H1 (cell line): ENCODE data around the gene ARHGAP22. TPM values are rescaled to one million over a fixed set of nuclear protein-coding genes. Genes with fewer than 3 reads are reported as not detected.

ENCODE experiments used
- CTCF ChIA-PET: fragments of 300-600 bp; sonication (Branson Sonifier 250); formaldehyde crosslinking; loops from one replicate; lab custom pipeline; 2021; ENCODE audit not compliant: partially characterized antibody; lab: Charles Lee
- POLR2A ChIA-PET: fragments of 300-600 bp; sonication (Branson Sonifier 250); formaldehyde crosslinking; loops from one replicate; lab custom pipeline; 2021; ENCODE audit warnings: inconsistent platforms; ENCODE audit not compliant: partially characterized antibody; lab: Charles Lee
- DNase-seq, 2 experiments: peaks; one replicate each; pipeline versions ENCODE4 v3.0.0 to v3.0.0-alpha.2; 2010 to 2022; ENCODE audit warnings: low spot score in 2 of 2, low read depth in 1 of 2, mixed read lengths in 1 of 2
- FAIRE-seq: peaks from 2 replicates; lab custom pipeline; 2011; peaks lifted over from hg19 to GRCh38; lab: Jason Lieb, UNC
- H2AFZ ChIP-seq: 2 replicates; pipeline ENCODE4 v1.8.1; 2012; ENCODE audit warnings: low read length, inconsistent platforms
- H2AK5ac ChIP-seq: 2 replicates; pipeline ENCODE4 v1.6.1; 2013; ENCODE audit warnings: low read depth, low read length
- H2BK120ac ChIP-seq: replicated peaks from 2 replicates; pipeline ENCODE3; 2013; ENCODE audit warnings: low read depth, low read length, inconsistent platforms
- H2BK12ac ChIP-seq: 2 replicates; pipeline ENCODE4 v1.6.1; 2013; ENCODE audit warnings: low read depth, low read length
- H2BK15ac ChIP-seq: 2 replicates; pipeline ENCODE4 v1.6.1; 2013; ENCODE audit warnings: low read length
- H2BK20ac ChIP-seq: 2 replicates; pipeline ENCODE4 v1.6.1; 2013; ENCODE audit warnings: low read length
- H2BK5ac ChIP-seq: 2 replicates; pipeline ENCODE4 v1.6.1; 2013; ENCODE audit warnings: low read depth, low read length
- H3K14ac ChIP-seq: 2 replicates; pipeline ENCODE4 v1.6.1; 2013; ENCODE audit warnings: inconsistent platforms; ENCODE audit not compliant: insufficient read length
- H3K18ac ChIP-seq: 2 replicates; pipeline ENCODE4 v1.6.1; 2013; ENCODE audit warnings: low read length; ENCODE audit errors: extremely low read depth
- H3K23ac ChIP-seq: 2 replicates; pipeline ENCODE4 v1.6.1; 2013; ENCODE audit warnings: inconsistent platforms; ENCODE audit not compliant: insufficient read length
- H3K23me2 ChIP-seq: 2 replicates; pipeline ENCODE4 v1.6.1; 2013; ENCODE audit warnings: low read depth, low read length
- H3K27ac ChIP-seq: 2 replicates; pipeline ENCODE4 v1.6.1; 2011; ENCODE audit warnings: low read depth, low read length, inconsistent platforms
- H3K27me3 ChIP-seq, 4 experiments: replicated peaks in 1 of 4; 1 replicate in 1 of 4; 2 replicates in 3 of 4; pipeline versions ENCODE4 v1.6.1 to v1.8.1; 2011 to 2013; ENCODE audit warnings: low read length in 3 of 4, mild to moderate bottlenecking in 3 of 4, inconsistent platforms in 2 of 4, mixed read lengths in 2 of 4, moderate library complexity in 1 of 4; ENCODE audit not compliant: control insufficient read depth in 3 of 4, insufficient read depth in 3 of 4; ENCODE audit errors: extremely low read depth in 1 of 4
- H3K36me3 ChIP-seq, 4 experiments: 2 replicates each; pipeline versions ENCODE4 v1.6.1 to v1.8.1; 2011 to 2013; ENCODE audit warnings: mild to moderate bottlenecking in 4 of 4, low read length in 3 of 4, moderate library complexity in 2 of 4, control low read depth in 1 of 4, inconsistent platforms in 1 of 4; ENCODE audit not compliant: insufficient read depth in 4 of 4, control insufficient read depth in 2 of 4
- H3K4ac ChIP-seq: replicated peaks from 2 replicates; pipeline ENCODE3; 2013; ENCODE audit warnings: low read length, low read depth, mixed read lengths, inconsistent platforms; ENCODE audit not compliant: insufficient read length
- H3K4me1 ChIP-seq, 4 experiments: replicated peaks in 1 of 4; 1 replicate in 1 of 4; 2 replicates in 3 of 4; pipeline versions ENCODE4 v1.6.1 to v1.8.1; 2011 to 2013; ENCODE audit warnings: low read length in 3 of 4, inconsistent platforms in 2 of 4, mixed read lengths in 1 of 4; ENCODE audit not compliant: insufficient read depth in 4 of 4, control insufficient read depth in 3 of 4
- H3K4me2 ChIP-seq, 2 experiments: 2 replicates each; pipeline versions ENCODE4 v1.6.1 to v1.8.1; 2011 to 2013; ENCODE audit warnings: low read depth in 2 of 2, low read length in 2 of 2, control low read depth in 1 of 2, inconsistent platforms in 1 of 2, mild to moderate bottlenecking in 1 of 2; ENCODE audit not compliant: insufficient read depth in 1 of 2
- H3K4me3 ChIP-seq, 4 experiments: fragments of 200-600, 300-600 bp in 1 of 4; sonication (generic), shearing (Covaris generic), sonication (Bioruptor Twin) in 1 of 4; 2 replicates each; pipeline versions ENCODE4 v1.5.1 to v1.8.1; 2011 to 2016; ENCODE audit warnings: low read length in 4 of 4, low read depth in 3 of 4, control low read depth in 2 of 4, inconsistent platforms in 2 of 4, mild to moderate bottlenecking in 2 of 4, mixed read lengths in 1 of 4, moderate library complexity in 1 of 4; ENCODE audit not compliant: insufficient read depth in 2 of 4; ENCODE audit errors: extremely low read depth in 1 of 4
- H3K56ac ChIP-seq: replicated peaks from 2 replicates; pipeline ENCODE3; 2013; ENCODE audit warnings: low read depth, mild to moderate bottlenecking, mixed read lengths, low read length, inconsistent platforms; ENCODE audit not compliant: insufficient read length
- H3K79me1 ChIP-seq: 2 replicates; pipeline ENCODE4 v1.6.1; 2013; ENCODE audit warnings: low read depth, low read length, control low read depth
- H3K79me2 ChIP-seq, 2 experiments: 2 replicates each; pipeline versions ENCODE4 v1.6.1 to v1.8.1; 2012 to 2013; ENCODE audit warnings: low read length in 2 of 2, mild to moderate bottlenecking in 2 of 2, inconsistent platforms in 1 of 2; ENCODE audit not compliant: insufficient read depth in 2 of 2, control insufficient read depth in 1 of 2
- H3K9ac ChIP-seq, 4 experiments: replicated peaks in 1 of 4; 1 replicate in 1 of 4; 2 replicates in 3 of 4; pipeline versions ENCODE4 v1.6.1 to v1.8.1; 2011 to 2013; ENCODE audit warnings: low read depth in 3 of 4, low read length in 3 of 4, control low read depth in 2 of 4, mild to moderate bottlenecking in 2 of 4, moderate library complexity in 2 of 4, inconsistent platforms in 1 of 4; ENCODE audit errors: extremely low read depth in 1 of 4
- H3K9me3 ChIP-seq, 2 experiments: 2 replicates each; pipeline versions ENCODE4 v1.6.1 to v1.8.1; 2012 to 2013; ENCODE audit warnings: mild to moderate bottlenecking in 2 of 2, moderate library complexity in 2 of 2, control low read depth in 1 of 2, inconsistent platforms in 1 of 2, low read depth in 1 of 2, low read length in 1 of 2, mixed read lengths in 1 of 2; ENCODE audit not compliant: insufficient read depth in 2 of 2
- H4K20me1 ChIP-seq, 2 experiments: replicated peaks in 1 of 2; 2 replicates each; pipeline versions ENCODE3 to v1.8.1; 2011 to 2013; ENCODE audit warnings: inconsistent platforms in 2 of 2, low read length in 2 of 2, mild to moderate bottlenecking in 1 of 2; ENCODE audit not compliant: insufficient read depth in 2 of 2, control insufficient read depth in 1 of 2
- H4K5ac ChIP-seq: 2 replicates; pipeline ENCODE4 v1.6.1; 2013; ENCODE audit warnings: low read length, low read depth, mixed read lengths, inconsistent platforms; ENCODE audit not compliant: insufficient read length
- H4K8ac ChIP-seq: 2 replicates; pipeline ENCODE4 v1.8.0; 2013; ENCODE audit warnings: mild to moderate bottlenecking, moderate library complexity, low read length, inconsistent platforms; ENCODE audit not compliant: insufficient read depth; ENCODE audit errors: extremely low read depth
- H4K91ac ChIP-seq: replicated peaks from 2 replicates; pipeline ENCODE3; 2013; ENCODE audit warnings: low read length, mixed read lengths, inconsistent platforms; ENCODE audit not compliant: insufficient read length
- ATF2 ChIP-seq: IDR thresholded peaks from 2 replicates; pipeline ENCODE4 v1.6.1; 2012; ENCODE audit warnings: low read length, inconsistent platforms
- ATF3 ChIP-seq: IDR thresholded peaks from 2 replicates; pipeline ENCODE4 v1.6.1; 2011; ENCODE audit warnings: low read depth, mild to moderate bottlenecking, low read length; ENCODE audit not compliant: insufficient read depth
- BACH1 ChIP-seq: IDR thresholded peaks from 2 replicates; pipeline ENCODE4 v1.6.1; 2012; ENCODE audit warnings: low read length, improper control_type of control experiment
- EGR1 ChIP-seq: IDR thresholded peaks from 2 replicates; pipeline ENCODE4 v1.6.1; 2011; ENCODE audit warnings: low read depth, low read length, borderline replicate concordance
- EP300 ChIP-seq, 2 experiments: IDR thresholded peaks; 1 replicate in 1 of 2; 2 replicates in 1 of 2; pipeline ENCODE4 v1.6.1; 2011 to 2012; ENCODE audit warnings: low read depth in 2 of 2, low read length in 2 of 2, mild to moderate bottlenecking in 2 of 2, borderline replicate concordance in 1 of 2, inconsistent platforms in 1 of 2, moderate library complexity in 1 of 2
- HDAC2 ChIP-seq, 2 experiments: fragments of 300-600 bp in 1 of 2; sonication (generic) in 1 of 2; IDR thresholded peaks; 2 replicates each; pipeline ENCODE4 v1.6.1; 2011 to 2012; ENCODE audit warnings: low read depth in 2 of 2, low read length in 2 of 2, mild to moderate bottlenecking in 2 of 2, moderate library complexity in 2 of 2, borderline replicate concordance in 1 of 2, inconsistent platforms in 1 of 2
- MAX ChIP-seq: IDR thresholded peaks from 2 replicates; pipeline ENCODE4 v1.6.1; 2012; ENCODE audit warnings: inconsistent platforms
- POLR2A ChIP-seq, 2 experiments: IDR thresholded peaks; 1 replicate in 1 of 2; 2 replicates in 1 of 2; pipeline ENCODE4 v1.6.1; 2011; ENCODE audit warnings: low read depth in 2 of 2, low read length in 2 of 2, mild to moderate bottlenecking in 2 of 2; ENCODE audit errors: control extremely low read depth in 1 of 2
- POU5F1 ChIP-seq: IDR thresholded peaks from 2 replicates; pipeline ENCODE4 v1.6.1; 2011; ENCODE audit warnings: low read depth, mild to moderate bottlenecking, low read length, moderate library complexity
- SIX5 ChIP-seq: IDR thresholded peaks from 2 replicates; pipeline ENCODE4 v1.6.1; 2011; ENCODE audit warnings: mild to moderate bottlenecking, low read depth, low read length
- WGBS, 2 experiments: shearing (Covaris generic) in 1 of 2; methylation state at CpG; one replicate each; pipeline versions ENCODE4 v1.1.6 to v1.1.7; 2013 to 2015; ENCODE audit warnings: low lambda C conversion rate in 2 of 2, mixed read lengths in 2 of 2, inconsistent platforms in 1 of 2, low coverage in 1 of 2, missing lambda C conversion rate in 1 of 2; ENCODE audit not compliant: insufficient replicate concordance in 2 of 2, insufficient coverage in 1 of 2, insufficient read length in 1 of 2; ENCODE audit errors: extremely low coverage in 1 of 2, missing lambda C conversion rate in 1 of 2; 5-methylcytosine and 5-hydroxymethylcytosine counted together
- polyA plus RNA-seq, 7 experiments: library from polyadenylated mRNA; depleted of rRNA in 3 of 7; stranded (reverse) in 5 of 7; unstranded in 2 of 7; fragments of >200 nt in 5 of 7; fragments of 200-250 nt in 2 of 7; gene quantifications; 1 replicate in 5 of 7; 2 replicates in 1 of 7; 4 replicates in 1 of 7; pipeline versions ENCODE4 v1.2.1 to v1.2.3, GENCODE V29; 2011 to 2013; ENCODE audit warnings: missing spikeins in 2 of 7, mixed read lengths in 2 of 7
- total RNA-seq: library from RNA; stranded (reverse); fragmentation: NEBNext Ultra II Directional; extraction: Animal tissue kit (Norgen Biotek cat#: 25700); gene quantifications from 2 replicates; pipeline ENCODE4 v1.2.1, GENCODE V29; 2021

ARHGAP22 gene
- total and polyA plus RNA-seq, 2 of the 8 experiments (the other 6 are each of a cell fraction or from before 2014, with no cell fraction given) = 3.6 to 11.2 TPM

- WGBS, 2 experiments = 86% methylated on average over 1 of the region's 1 CpG; no CpG with 5 or more reads in 1 of the 2 experiments
- no peak overlapping the region for H3K9ac ChIP-seq
- H2BK12ac ChIP-seq = no peak overlapping the region
- H3K23ac ChIP-seq = no peak overlapping the region
- FAIRE-seq (no peak), DNase-seq (no peak)
- H2BK15ac ChIP-seq = no peak overlapping the region
- no peak overlapping the region for H3K4ac ChIP-seq
- H3K79me1 ChIP-seq = no peaks in the 10 kb centered on the region
- no peaks in the 10 kb centered on the region for H3K27me3 ChIP-seq
- no peak overlapping the region for H4K91ac ChIP-seq
- no peaks in the 10 kb centered on the region for H3K36me3 ChIP-seq
- H3K9me3 ChIP-seq = no peaks in the 10 kb centered on the region
- no peak overlapping the region for H2BK120ac ChIP-seq
- H3K4me3 ChIP-seq = no peak overlapping the region
- no peak overlapping the region for H3K18ac ChIP-seq
- no peak overlapping the region for H2BK5ac ChIP-seq
- H3K14ac ChIP-seq = no peak overlapping the region
- no peak overlapping the region for H3K4me2 ChIP-seq
- H2BK20ac ChIP-seq = no peak overlapping the region
- H3K56ac ChIP-seq = no peak overlapping the region
- H4K5ac ChIP-seq = no peak overlapping the region
- H2AFZ ChIP-seq = no peak overlapping the region
- peaks cover 6% of the 10 kb centered on the region; the same call in 1 of the 2 replicates for H3K23me2 ChIP-seq
- H3K4me1 ChIP-seq = no peaks in the 10 kb centered on the region
- CTCF ChIA-PET = interaction anchor here (0.7 to 0.9 kb wide), 2 partner anchors 47 to 523 kb away, joined by 3 to 4 read pairs; no protein-coding TSS in a partner anchor
- no peak overlapping the region for H2AK5ac ChIP-seq
- H3K27ac ChIP-seq = no peak overlapping the region
- POLR2A ChIA-PET = no interaction called here
- no peaks in the 10 kb centered on the region for H3K79me2 ChIP-seq
- H4K8ac ChIP-seq = no peak overlapping the region
- no peaks in the 10 kb centered on the region for H4K20me1 ChIP-seq
- TF ChIP-seq EP300 (IDR thresholded peaks at IDR 0.05; ENCODE audit: borderline replicate concordance in 1 of 2, low read depth in 2 of 2, low read length in 2 of 2) (no peak), HDAC2 (IDR thresholded peaks at IDR 0.05; ENCODE audit: borderline replicate concordance in 1 of 2, low read depth in 2 of 2, low read length in 2 of 2) (no peak), EGR1 (no peak), MAX (no peak), POU5F1 (no peak), BACH1 (no peak), ATF3 (no peak), POLR2A (IDR thresholded peaks at IDR 0.05; ENCODE audit: control extremely low read depth in 1 of 2, low read depth in 2 of 2, low read length in 2 of 2) (no peak), ATF2 (no peak), SIX5 (no peak)
Measured at GRCh38 chr10:48640326-48640725, 35.5 kb upstream of the ARHGAP22 start.
